Motor neuron (in vitro differentiated cells): Measurements from ENCODE around the gene NAALADL2. TPM values are rescaled to one million over a fixed set of nuclear protein-coding genes. Genes with fewer than 3 reads are reported as not detected.
A peak's percentile ranks its signal among the peaks of the same experiment; 100 is the strongest.
"Not testable (repeated sequence)": the region's sequence is repeated elsewhere in the genome, so short reads cannot be mapped to it uniquely, and the experiment has no call there.

Source experiments
- ATAC-seq, 8 experiments: fragments of 200-7000 bp; cut with Tn5 transposase; replicated peaks in 6 of 8; 2 replicates each; pipeline ENCODE4 v1.8.0; 2021; ENCODE audit warnings: mild to moderate bottlenecking in 8 of 8, moderate library complexity in 8 of 8
- H3K27ac ChIP-seq, 2 donors: fragments of 250-450 bp; sonication (Bioruptor Pico); 2 replicates each; pipeline ENCODE4 v1.9.0; 2021; ENCODE audit warnings: antibody characterized with exemption in 2 of 2, mild to moderate bottlenecking in 2 of 2, moderate library complexity in 1 of 2
- H3K4me1 ChIP-seq, 2 donors: fragments of 250-450 bp; sonication (Bioruptor Pico); replicated peaks in 1 of 2; 2 replicates each; pipeline ENCODE4 v1.6.1; 2021; ENCODE audit warnings: antibody characterized with exemption in 2 of 2, mild to moderate bottlenecking in 2 of 2, moderate library complexity in 1 of 2
- H3K4me3 ChIP-seq, 5 donors: fragments of 250-450 bp; sonication (Bioruptor Pico); 2 replicates each; pipeline ENCODE4 v1.9.0; 2021; ENCODE audit warnings: antibody characterized with exemption in 5 of 5, mild to moderate bottlenecking in 5 of 5, moderate library complexity in 4 of 5
- WGBS, 10 experiments: fragments of 450-650 bp; shearing (Covaris generic); methylation state at CpG; one replicate each; pipeline ENCODE4 v1.0.0; 2022; 5-methylcytosine and 5-hydroxymethylcytosine counted together
- in situ Hi-C, 9 experiments: fragments of 400-800 bp; cut with MboI; loops; one replicate each; pipeline ENCODE4 v1.15.0; 2021; ENCODE audit warnings: low sequenced_read_pairs in 9 of 9, low pct_unique_long_range_greater_than_20kb in 2 of 9; ENCODE audit not compliant: unreplicated experiment in 9 of 9
- total RNA-seq, 8 experiments: library from RNA; unstranded; fragments of 300-600 nt; gene quantifications; 2 replicates each; pipeline versions ENCODE4 v1.2.3 to v1.2.4, GENCODE V29; 2022

Gene NAALADL2
- total RNA-seq, 8 experiments from 2014 or later = 1.1 to 5.4 (median 2.0) TPM

DNA sequence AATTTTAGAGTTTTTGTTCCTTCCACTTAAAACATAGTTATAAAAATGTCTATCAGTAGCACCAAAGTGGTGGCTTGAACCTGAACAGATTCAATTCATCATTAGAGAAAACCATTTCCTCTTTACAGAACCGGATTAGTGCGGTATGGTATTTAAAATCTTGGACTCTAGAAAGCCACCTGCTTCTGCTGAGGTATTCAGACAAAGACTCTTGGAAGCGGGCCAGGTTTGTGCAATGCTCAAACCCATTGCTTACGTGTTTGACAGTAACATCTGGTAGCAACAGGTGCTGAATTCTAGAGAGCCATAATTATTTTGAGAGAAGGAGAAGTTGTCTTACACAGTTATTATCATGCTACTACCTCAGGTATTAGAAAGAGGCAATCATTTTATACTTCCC, 290.5 kb downstream of the NAALADL2 start:
- Histone ChIP-seq H3K4me3 (no peak overlapping the region), H3K4me1 (no peaks in the 10 kb centered on the region), H3K27ac (no peak overlapping the region)
- in situ Hi-C loops = no loop called here
- peak in 1 of 8 experiments; percentile 43 for ATAC-seq
- 60 to 100% (median 83%) methylated on average over 2 to 4 of the region's 4 CpGs; no CpG with 5 or more reads in 2 of the 10 experiments for WGBS, 10 experiments

- H3K27ac ChIP-seq = no peak overlapping the region
- H3K4me3 ChIP-seq = no peak overlapping the region
- H3K4me1 ChIP-seq = no peaks in the 10 kb centered on the region
- in situ Hi-C loops = no loop called here
- ATAC-seq = peak in 3 of 8 experiments; percentile 16 to 76 (median 37)
- 54 to 90% (median 68%) methylated on average over 1 to 4 of the region's 4 CpGs; no CpG with 5 or more reads in 3 of the 10 experiments for WGBS, 10 experiments
Measured at GRCh38 chr3:175150812-175151401, 291.8 kb downstream of the NAALADL2 start.

DNA sequence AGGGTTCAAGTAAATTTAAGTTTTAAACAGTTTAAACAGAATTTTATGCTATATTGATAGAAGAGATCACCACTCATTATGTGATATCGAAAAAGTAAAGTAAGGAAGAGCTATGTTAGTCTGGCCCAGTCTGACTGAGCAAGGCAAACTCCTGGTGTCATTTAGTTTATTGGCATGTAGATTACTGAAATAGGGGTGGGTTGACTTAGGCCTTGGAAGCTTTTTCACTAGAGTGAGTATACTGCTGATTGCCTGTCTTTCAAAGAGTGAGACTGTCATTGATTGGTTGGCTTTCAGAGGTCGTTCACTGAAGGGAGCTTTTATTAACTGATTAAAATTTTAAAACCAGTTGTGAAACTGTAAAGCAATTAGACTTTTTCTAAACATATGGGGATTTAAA, 294.5 kb downstream of the NAALADL2 start:
- H3K4me3 ChIP-seq = no peak overlapping the region
- no peaks in the 10 kb centered on the region for H3K4me1 ChIP-seq
- H3K27ac ChIP-seq = no peak overlapping the region
- WGBS, 10 experiments = 0 to 100% (median 79%) methylated on average over 1 to 2 of the region's 2 CpGs; no CpG with 5 or more reads in 1 of the 10 experiments
- in situ Hi-C loops = no loop called here
- ATAC-seq = no peak

- no peak overlapping the region for H3K4me3 ChIP-seq
- no peaks in the 10 kb centered on the region for H3K4me1 ChIP-seq
- in situ Hi-C loops = no loop called here
- WGBS, 10 experiments = 25 to 100% (median 91%) methylated on average over 1 to 2 of the region's 2 CpGs; no CpG with 5 or more reads in 2 of the 10 experiments
- no peak overlapping the region for H3K27ac ChIP-seq
- no peak for ATAC-seq
Measured at GRCh38 chr3:175155172-175155571, 296.0 kb downstream of the NAALADL2 start.

GRCh38 chr3:175159202-175159601, 300.1 kb downstream of the NAALADL2 start:
- Histone ChIP-seq H3K4me3 (no peak overlapping the region), H3K27ac (no peak overlapping the region), H3K4me1 (no peaks in the 10 kb centered on the region)
- no peak for ATAC-seq
- in situ Hi-C loops = no loop called here

DNA sequence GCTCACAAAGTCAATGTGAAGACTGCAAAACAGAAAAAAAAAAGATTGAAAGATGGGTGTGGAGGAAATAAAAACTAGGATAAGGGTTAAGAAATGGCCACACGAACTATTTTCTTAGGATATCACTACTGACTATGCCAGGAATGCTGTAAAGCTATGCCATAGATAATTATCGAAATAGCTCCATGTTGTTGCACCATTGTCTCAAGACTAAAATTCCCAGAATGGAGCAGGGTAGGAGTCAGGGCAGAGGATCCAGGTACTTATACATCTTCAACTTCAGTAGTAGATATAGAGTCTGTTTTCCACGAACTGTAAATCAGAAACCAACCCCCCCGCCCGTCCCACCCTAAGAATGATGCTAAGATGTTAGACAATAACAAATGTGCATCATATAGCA, 302.2 kb downstream of the NAALADL2 start:
- no peak overlapping the region for H3K27ac ChIP-seq
- ATAC-seq = no peak
- in situ Hi-C loops = no loop called here
- 0 to 100% (median 60%) methylated on average over 1 to 5 of the region's 5 CpGs; no CpG with 5 or more reads in 1 of the 10 experiments for WGBS, 10 experiments
- H3K4me3 ChIP-seq = no peak overlapping the region
- H3K4me1 ChIP-seq = no peaks in the 10 kb centered on the region

DNA sequence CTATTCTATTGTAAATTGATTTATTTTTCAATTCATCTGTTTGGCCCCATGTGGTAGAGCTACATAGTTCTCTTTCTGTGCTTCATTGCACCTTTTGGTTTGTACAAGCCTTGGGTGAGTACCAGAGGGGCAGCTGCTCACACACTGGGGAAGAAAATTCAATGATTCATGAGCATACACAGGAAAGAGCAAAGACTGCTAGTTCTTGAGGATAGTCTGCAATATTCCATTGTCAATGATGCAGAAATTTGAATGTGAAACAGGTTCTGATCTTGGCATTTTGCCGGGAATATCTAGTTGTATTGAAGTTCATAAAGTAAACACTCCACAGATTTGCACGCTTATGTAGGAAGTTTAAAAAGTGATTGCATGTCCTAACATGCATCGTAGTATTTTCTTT, 304.6 kb downstream of the NAALADL2 start:
- Histone ChIP-seq H3K4me3 (no peak overlapping the region), H3K4me1 (peaks cover 0 to 2% of the 10 kb centered on the region in 2 donors), H3K27ac (no peak overlapping the region)
- in situ Hi-C loops = no loop called here
- no peak for ATAC-seq
- 17 to 100% (median 90%) methylated on average over 2 to 3 of the region's 3 CpGs; no CpG with 5 or more reads in 1 of the 10 experiments for WGBS, 10 experiments

- H3K4me3 ChIP-seq, in situ Hi-C loops, H3K27ac ChIP-seq, ATAC-seq: not testable (repeated sequence)
- H3K4me1 ChIP-seq = peaks cover 3 to 21% of the 10 kb centered on the region in 2 donors
- WGBS, 10 experiments = 85 to 98% (median 95%) methylated on average over 5 to 10 of the region's 10 CpGs; no CpG with 5 or more reads in 3 of the 10 experiments
Measured at GRCh38 chr3:175173117-175173516, 314.0 kb downstream of the NAALADL2 start.

GRCh38 chr3:175176556-175176955, 317.4 kb downstream of the NAALADL2 start:
- Histone ChIP-seq H3K4me1 (peaks cover 3 to 21% of the 10 kb centered on the region in 2 donors), H3K27ac (no peak overlapping the region), H3K4me3 (no peak overlapping the region)
- in situ Hi-C loops = no loop called here
- WGBS, 10 experiments = 50 to 100% (median 80%) methylated on average over 2 to 3 of the region's 3 CpGs; no CpG with 5 or more reads in 2 of the 10 experiments
- no peak for ATAC-seq

DNA sequence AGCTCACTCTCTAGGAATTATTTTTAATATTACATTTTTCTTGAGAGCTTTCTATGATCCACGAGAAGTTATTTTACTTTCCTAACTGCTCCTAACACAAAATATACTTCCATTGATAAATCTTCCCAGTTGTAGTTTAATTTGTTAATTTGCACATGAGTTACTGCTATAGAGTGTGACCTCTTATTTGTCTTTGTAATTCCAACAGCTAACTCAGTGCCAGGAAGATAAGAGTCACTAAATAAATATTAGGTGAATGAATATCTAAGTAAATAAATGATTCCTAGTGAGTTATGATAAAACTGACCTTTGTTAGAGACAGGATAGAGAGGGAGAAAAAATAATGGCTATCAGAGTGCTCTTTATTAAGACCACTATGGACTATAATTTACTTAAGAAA, 319.9 kb downstream of the NAALADL2 start:
- H3K27ac ChIP-seq = no peak overlapping the region
- peaks cover 3 to 21% of the 10 kb centered on the region in 2 donors for H3K4me1 ChIP-seq
- H3K4me3 ChIP-seq = no peak overlapping the region
- peak in 1 of 8 experiments; percentile 16 for ATAC-seq
- in situ Hi-C loops = no loop called here
- WGBS, 10 experiments = 9 to 88% (median 54%) methylated on average over 1 of the region's 1 CpG; no CpG with 5 or more reads in 3 of the 10 experiments

- in situ Hi-C loops = no loop called here
- ATAC-seq = no peak
- WGBS, 10 experiments = 69 to 97% (median 92%) methylated on average over 2 to 3 of the region's 3 CpGs; no CpG with 5 or more reads in 1 of the 10 experiments
Measured at GRCh38 chr3:175184392-175184791, 325.3 kb downstream of the NAALADL2 start.

DNA sequence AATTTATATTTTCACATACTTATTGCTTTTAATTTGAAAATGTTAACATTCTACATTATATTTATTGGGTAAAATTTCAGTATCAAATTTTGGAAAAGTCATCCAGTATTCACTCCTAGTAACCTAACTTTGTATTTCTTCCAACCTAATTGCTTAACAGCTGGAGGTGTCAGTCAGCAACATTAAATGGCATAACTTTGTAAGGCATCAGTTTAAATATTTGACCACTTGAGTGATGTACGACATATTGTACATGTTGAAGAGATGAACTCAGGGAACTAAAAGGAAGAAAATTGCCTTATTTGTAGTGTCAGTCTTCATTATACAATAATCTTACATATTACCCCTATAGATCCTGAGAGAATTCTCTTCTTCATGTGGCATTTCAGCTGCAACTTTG, 326.8 kb downstream of the NAALADL2 start:
- 70 to 100% (median 100%) methylated on average over 1 of the region's 1 CpG; no CpG with 5 or more reads in 2 of the 10 experiments for WGBS, 10 experiments
- in situ Hi-C loops = no loop called here
- Histone ChIP-seq H3K4me3 (no peak overlapping the region), H3K4me1 (no peaks in the 10 kb centered on the region), H3K27ac (no peak overlapping the region)
- ATAC-seq = no peak

More at GRCh38 chr3:175184392-175184791, 325.3 kb downstream of the NAALADL2 start:
- H3K4me3 ChIP-seq = no peak overlapping the region
- H3K27ac ChIP-seq = no peak overlapping the region
- H3K4me1 ChIP-seq = no peaks in the 10 kb centered on the region

GRCh38 chr3:175186511-175186910, 327.4 kb downstream of the NAALADL2 start:
- H3K4me3 ChIP-seq = no peak overlapping the region
- in situ Hi-C loops = no loop called here
- ATAC-seq = no peak
- no peaks in the 10 kb centered on the region for H3K4me1 ChIP-seq
- H3K27ac ChIP-seq = no peak overlapping the region
- 63 to 100% (median 80%) methylated on average over 2 to 3 of the region's 3 CpGs; no CpG with 5 or more reads in 2 of the 10 experiments for WGBS, 10 experiments

DNA sequence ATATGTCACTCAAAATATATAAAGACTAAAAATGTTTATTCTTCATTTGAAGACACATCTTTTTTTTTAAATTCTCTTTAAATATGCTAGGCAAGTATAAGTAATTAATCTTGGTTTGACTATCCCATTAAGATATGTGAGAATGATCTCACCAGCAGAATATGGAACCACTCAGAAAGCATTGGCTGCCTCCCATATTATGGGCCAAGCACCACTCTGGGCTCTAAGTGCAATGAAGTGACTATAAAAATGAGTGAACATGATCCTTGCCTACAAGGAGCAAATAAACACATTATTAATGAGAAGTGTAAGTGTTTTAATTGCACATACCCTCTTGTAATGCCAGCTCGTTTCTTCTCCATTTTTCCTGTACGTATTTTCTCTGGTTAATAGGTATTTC, 328.5 kb downstream of the NAALADL2 start:
- WGBS, 10 experiments = 14 to 100% (median 85%) methylated on average over 1 to 2 of the region's 2 CpGs; no CpG with 5 or more reads in 2 of the 10 experiments

More for the DNA sequence above, 328.5 kb downstream of the NAALADL2 start:
- Histone ChIP-seq H3K4me3 (no peak overlapping the region), H3K27ac (no peak overlapping the region), H3K4me1 (no peaks in the 10 kb centered on the region)
- ATAC-seq = peak in 3 of 8 experiments; percentile 47 to 82 (median 59)
- in situ Hi-C loops = no loop called here
